Kidney (tissue), 14 donors: ENCODE data around the gene SF3B2. TPM values are rescaled to one million over a fixed set of nuclear protein-coding genes. Genes with fewer than 3 reads are reported as not detected.

ENCODE experiments used
- DNase-seq, 5 donors: peaks; one replicate each; pipeline ENCODE4 v3.0.0-alpha.2; 2013 to 2020
- FAIRE-seq: peaks from 2 replicates; lab custom pipeline; 2012; peaks lifted over from hg19 to GRCh38; lab: Jason Lieb, UNC
- H3K27ac ChIP-seq, 2 donors: one replicate each; pipeline ENCODE4 v1.7.0; 2013; ENCODE audit warnings: low read depth in 2 of 2, low read length in 2 of 2, inconsistent platforms in 1 of 2
- H3K27me3 ChIP-seq: one replicate; pipeline ENCODE4 v1.7.1; 2013; ENCODE audit warnings: low read length, inconsistent platforms; ENCODE audit not compliant: control insufficient read depth, insufficient read depth
- H3K36me3 ChIP-seq, 3 donors: one replicate each; pipeline versions ENCODE4 v1.7.0 to v1.7.1; 2013; ENCODE audit warnings: low read length in 3 of 3, control low read depth in 1 of 3, inconsistent platforms in 1 of 3; ENCODE audit not compliant: insufficient read depth in 3 of 3, control insufficient read depth in 2 of 3
- H3K4me1 ChIP-seq, 3 donors: one replicate each; pipeline versions ENCODE4 v1.7.0 to v1.7.1; 2013; ENCODE audit warnings: low read length in 3 of 3, inconsistent platforms in 1 of 3, low read depth in 1 of 3; ENCODE audit not compliant: control insufficient read depth in 2 of 3, insufficient read depth in 2 of 3
- H3K4me3 ChIP-seq, 3 donors: one replicate each; pipeline versions ENCODE4 v1.7.0 to v1.8.1; 2013; ENCODE audit warnings: low read length in 3 of 3, control low read depth in 1 of 3, inconsistent platforms in 1 of 3
- H3K9ac ChIP-seq, 3 donors: one replicate each; pipeline versions ENCODE4 v1.7.0 to v1.7.1; 2013; ENCODE audit warnings: low read length in 3 of 3, control low read depth in 1 of 3, inconsistent platforms in 1 of 3
- H3K9me3 ChIP-seq, 3 donors: one replicate each; pipeline versions ENCODE4 v1.7.0 to v1.7.1; 2013; ENCODE audit warnings: low read length in 3 of 3, control low read depth in 1 of 3, inconsistent platforms in 1 of 3; ENCODE audit not compliant: control insufficient read depth in 2 of 3, insufficient read depth in 1 of 3
- CTCF ChIP-seq: IDR thresholded peaks from 3 replicates; pipeline ENCODE4 v1.5.1; 2012; ENCODE audit warnings: mild to moderate bottlenecking, moderate library complexity, borderline replicate concordance; ENCODE audit not compliant: insufficient read depth; ENCODE audit errors: extremely low read depth
- intact Hi-C: fragments of 100-400 bp; cut with DNase I; formaldehyde crosslinking; loops from one replicate; pipeline ENCODE4 v1.11.1; 2022
- polyA plus RNA-seq: library from polyadenylated mRNA; stranded (reverse); fragments of 350-450 nt; fragmentation: Illumina TruSeq; extraction: RNeasy Lipid Tissue Mini Kit (QIAGEN cat#74804); gene quantifications from one replicate; pipeline ENCODE4 v1.2.3, GENCODE V29; 2014; ENCODE audit warnings: low read depth, low replicate concordance; ENCODE audit not compliant: insufficient read depth
- total RNA-seq: library from RNA; stranded (reverse); fragmentation: NEBNext Ultra II Directional; extraction: Animal tissue kit (Norgen Biotek cat#: 25700); gene quantifications from one replicate; pipeline ENCODE4 v1.2.1, GENCODE V29; 2021
- donor health status: control.
- donor health status: control.
- donor health status: control.
- donor health status: control.
- donor health status: control.
- donor health status: DM: yes; HTN: yes; CAD: no.
- donor health status: Normal renal cell carcinoma (clear cell type).

SF3B2 gene
- total and polyA plus RNA-seq, 2 donors from 2014 or later = 114 to 172 TPM

GRCh38 chr11:66100272-66101065 is 48.3 kb downstream of the SF3B2 start:
- FAIRE-seq (no peak), DNase-seq (peak; percentile 71 to 92 (median 74))
- Histone ChIP-seq H3K4me1 (peaks cover 0 to 6% (median 2%) of the 10 kb centered on the region in 3 donors), H3K27me3 (no peaks in the 10 kb centered on the region), H3K4me3 (no peak overlapping the region), H3K9me3 (no peaks in the 10 kb centered on the region), H3K27ac (no peak overlapping the region), H3K36me3 (no peaks in the 10 kb centered on the region), H3K9ac (no peak overlapping the region)
- no peak for TF ChIP-seq CTCF
- intact Hi-C loops = no loop called here

GRCh38 chr11:66101066-66101464 is 48.9 kb downstream of the SF3B2 start:
- H3K9ac ChIP-seq = no peak overlapping the region
- no peak for DNase-seq
- TF ChIP-seq CTCF = no peak
- H3K36me3 ChIP-seq = no peaks in the 10 kb centered on the region
- H3K27me3 ChIP-seq = no peaks in the 10 kb centered on the region
- intact Hi-C loops = no loop called here
- H3K4me3 ChIP-seq = no peak overlapping the region
- FAIRE-seq = no peak
- no peaks in the 10 kb centered on the region for H3K9me3 ChIP-seq
- H3K4me1 ChIP-seq = peaks cover 0 to 6% (median 2%) of the 10 kb centered on the region in 3 donors
- no peak overlapping the region for H3K27ac ChIP-seq

GRCh38 chr11:66104057-66104638 is 52.0 kb downstream of the SF3B2 start:
- Histone ChIP-seq H3K9me3 (no peaks in the 10 kb centered on the region), H3K36me3 (no peaks in the 10 kb centered on the region), H3K27me3 (no peaks in the 10 kb centered on the region), H3K4me3 (no peak overlapping the region), H3K4me1 (peaks cover 0 to 6% (median 4%) of the 10 kb centered on the region in 3 donors), H3K27ac (no peak overlapping the region), H3K9ac (no peak overlapping the region)
- FAIRE-seq = no peak
- intact Hi-C loops = no loop called here
- DNase-seq = peak in 1 of 5 donors; percentile 21
- TF ChIP-seq CTCF = no peak
